ENCODE measurements around the gene GADL1.

DNA sequence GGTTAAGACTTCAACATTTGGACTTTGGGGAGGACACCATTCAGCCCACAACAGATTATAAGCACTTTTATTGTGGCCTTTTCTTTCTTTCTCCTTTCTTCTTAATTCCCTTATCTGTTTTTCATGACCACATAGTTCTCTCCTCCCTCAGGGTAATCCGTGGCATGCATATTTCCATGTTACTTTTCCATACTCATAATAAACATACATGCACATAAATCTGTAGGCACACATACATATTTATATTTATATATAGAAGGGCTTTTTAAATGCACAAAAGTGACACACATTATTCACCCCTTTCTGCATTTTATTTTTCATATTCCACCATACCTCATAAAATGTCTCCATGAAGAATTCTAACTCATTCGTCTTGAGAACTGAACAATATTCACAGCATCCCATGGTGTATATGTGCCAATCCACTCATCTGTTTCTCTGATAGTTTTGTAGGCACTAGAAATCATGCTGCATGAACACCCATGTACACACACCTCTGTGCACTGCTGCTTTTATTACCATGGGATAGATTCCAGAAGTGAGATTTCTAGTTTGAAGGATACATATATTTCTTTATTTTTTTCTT lies 38.1 kb upstream of the GADL1 start:
- no peak for TF ChIP-seq TARDBP (IDR thresholded peaks at IDR 0.05)
- no peak for TF ChIP-seq SP1 (IDR thresholded peaks at IDR 0.05)
- no peak for TF ChIP-seq SUZ12 (IDR thresholded peaks at IDR 0.05)
- TF ChIP-seq NFRKB (IDR thresholded peaks at IDR 0.05) = no peak
- TF ChIP-seq HDGF (IDR thresholded peaks at IDR 0.05; ENCODE audit: borderline replicate concordance) = no peak
- no peak for TF ChIP-seq BHLHE40 (IDR thresholded peaks at IDR 0.05; ENCODE audit: borderline replicate concordance)
- TF ChIP-seq FOXA1 (IDR thresholded peaks at IDR 0.05) = no peak
